ENCODE results near the gene RCC2. TPM values are rescaled to one million over a fixed set of nuclear protein-coding genes. Genes with fewer than 3 reads are reported as not detected.

The RCC2 gene
- total RNA-seq, 1 experiment from 2014 or later, result 473 TPM

DNA sequence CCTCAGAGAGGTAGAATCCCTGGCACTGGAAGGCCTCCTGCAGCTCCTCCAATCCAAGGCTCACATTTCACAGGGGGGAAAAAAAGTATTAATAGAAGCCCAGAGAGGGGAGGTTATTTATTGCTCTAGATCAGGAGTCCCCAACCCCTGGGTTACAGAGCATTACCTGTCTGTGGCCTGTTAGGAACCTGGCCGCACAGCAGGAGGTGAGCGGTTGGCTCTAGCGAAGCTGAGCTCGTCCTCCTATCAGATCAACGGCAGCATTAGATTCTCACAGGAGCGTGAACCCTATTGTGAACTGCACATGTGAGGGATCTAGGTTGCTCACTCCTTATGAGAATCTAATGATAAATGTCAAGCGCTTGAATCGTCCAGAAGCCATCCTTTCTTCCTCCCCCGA is 46.8 kb upstream of the RCC2 start:
- Histone ChIP-seq H2BK5ac (ENCODE audit: insufficient read length, low read length) (no peak overlapping the region), H2BK20ac (ENCODE audit: low read depth, low read length, poor library complexity, severe bottlenecking) (no peak overlapping the region), H3K4ac (ENCODE audit: low read depth, low read length) (no peak overlapping the region), H3K23ac (ENCODE audit: insufficient read length, low read depth, low read length) (no peak overlapping the region), H2BK15ac (ENCODE audit: low read depth, low read length) (no peak overlapping the region), H4K91ac (ENCODE audit: insufficient read length, low read depth, low read length) (no peak overlapping the region), H3K27me3 (ENCODE audit: insufficient read depth, low read length) (no peaks in the 10 kb centered on the region), H3K79me1 (ENCODE audit: insufficient read depth, low read depth, low read length, poor library complexity, severe bottlenecking) (no peaks in the 10 kb centered on the region), H2AFZ (ENCODE audit: low read length) (no peak overlapping the region), H4K5ac (ENCODE audit: insufficient read length, low read depth, low read length) (no peak overlapping the region), H3K9ac (ENCODE audit: extremely low read depth, insufficient read length, low read length) (no peak overlapping the region), H3K4me1 (ENCODE audit: insufficient read depth, low read length) (no peaks in the 10 kb centered on the region; the same call in 1 of the 2 replicates), H2BK12ac (ENCODE audit: insufficient read length, low read depth, low read length) (no peak overlapping the region), H3K18ac (ENCODE audit: insufficient read length, low read depth, low read length) (no peak overlapping the region), H3K23me2 (ENCODE audit: insufficient read length, low read depth, low read length, poor library complexity, severe bottlenecking) (no peaks in the 10 kb centered on the region), H2AK5ac (ENCODE audit: insufficient read length, low read length) (no peak overlapping the region), H3K27ac (ENCODE audit: insufficient read length, low read depth, low read length) (no peak overlapping the region), H3K14ac (ENCODE audit: insufficient read depth, low read length) (no peak overlapping the region), H3K56ac (ENCODE audit: insufficient read length, low read depth, low read length) (no peak overlapping the region), H3K9me3 (ENCODE audit: control insufficient read depth, low read depth, low read length) (no peaks in the 10 kb centered on the region), H4K8ac (replicated peaks; ENCODE audit: insufficient read length, low read depth, low read length) (no peak overlapping the region), H3K4me2 (ENCODE audit: insufficient read depth, insufficient read length, low read length) (no peak overlapping the region), H3K79me2 (ENCODE audit: insufficient read depth, low read length) (no peaks in the 10 kb centered on the region), H2BK120ac (ENCODE audit: low read depth, low read length, poor library complexity, severe bottlenecking) (no peak overlapping the region), H3T11ph (ENCODE audit: low read length) (no peak overlapping the region), H4K20me1 (ENCODE audit: control insufficient read depth, insufficient read depth, insufficient read length) (no peaks in the 10 kb centered on the region)
- H3K9me3 Mint-ChIP-seq, result peaks cover 0 to 3% of the 10 kb centered on the region in 2 experiments; a peak in 3 of 5 replicates
- no peak for DNase-seq
- WGBS (ENCODE audit: extremely low coverage, insufficient read length, low lambda C conversion rate), result no CpG with 5 or more reads among the region's 9 CpGs
- H3K4me3 Mint-ChIP-seq, result no peak overlapping the region
- peaks cover 12% of the 10 kb centered on the region for H3K27me3 Mint-ChIP-seq (ENCODE audit: low read depth)
- TF ChIP-seq, protein P1, sequence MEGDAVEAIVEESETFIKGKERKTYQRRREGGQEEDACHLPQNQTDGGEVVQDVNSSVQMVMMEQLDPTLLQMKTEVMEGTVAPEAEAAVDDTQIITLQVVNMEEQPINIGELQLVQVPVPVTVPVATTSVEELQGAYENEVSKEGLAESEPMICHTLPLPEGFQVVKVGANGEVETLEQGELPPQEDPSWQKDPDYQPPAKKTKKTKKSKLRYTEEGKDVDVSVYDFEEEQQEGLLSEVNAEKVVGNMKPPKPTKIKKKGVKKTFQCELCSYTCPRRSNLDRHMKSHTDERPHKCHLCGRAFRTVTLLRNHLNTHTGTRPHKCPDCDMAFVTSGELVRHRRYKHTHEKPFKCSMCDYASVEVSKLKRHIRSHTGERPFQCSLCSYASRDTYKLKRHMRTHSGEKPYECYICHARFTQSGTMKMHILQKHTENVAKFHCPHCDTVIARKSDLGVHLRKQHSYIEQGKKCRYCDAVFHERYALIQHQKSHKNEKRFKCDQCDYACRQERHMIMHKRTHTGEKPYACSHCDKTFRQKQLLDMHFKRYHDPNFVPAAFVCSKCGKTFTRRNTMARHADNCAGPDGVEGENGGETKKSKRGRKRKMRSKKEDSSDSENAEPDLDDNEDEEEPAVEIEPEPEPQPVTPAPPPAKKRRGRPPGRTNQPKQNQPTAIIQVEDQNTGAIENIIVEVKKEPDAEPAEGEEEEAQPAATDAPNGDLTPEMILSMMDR (conservative IDR thresholded peaks at IDR 0.05), result no peak
- H3K36me3 Mint-ChIP-seq (ENCODE audit: insufficient read depth in 1 of 3, low read depth in 3 of 3), result peaks cover 0 to 2% (median 0%) of the 10 kb centered on the region in 3 experiments; a peak in 2 of 7 replicates
- peaks cover 20 to 21% of the 10 kb centered on the region in 2 experiments for H3K4me1 Mint-ChIP-seq
- H3K27ac Mint-ChIP-seq, result 0 out of 7 replicates have a peak overlapping the region, but pooled peaks of 1 of the 3 experiments have one; percentile 53
